C4-2B (cell line): ENCODE results near the gene SIK3.

Source experiments
- H3K27ac ChIP-seq: fragments of 450-650 bp; 2 replicates; pipeline ENCODE4 v1.5.1; 2017
- ZFX ChIP-seq: fragments of 450-650 bp; IDR thresholded peaks from 2 replicates; pipeline ENCODE4 v1.6.1; 2017
- TF ChIP-seq, protein P1 (sequence below): fragments of 450-650 bp; conservative IDR thresholded peaks from 2 replicates; pipeline ENCODE4 v1.5.1; 2017; ENCODE audit warnings: mild to moderate bottlenecking

The SIK3 gene

DNA sequence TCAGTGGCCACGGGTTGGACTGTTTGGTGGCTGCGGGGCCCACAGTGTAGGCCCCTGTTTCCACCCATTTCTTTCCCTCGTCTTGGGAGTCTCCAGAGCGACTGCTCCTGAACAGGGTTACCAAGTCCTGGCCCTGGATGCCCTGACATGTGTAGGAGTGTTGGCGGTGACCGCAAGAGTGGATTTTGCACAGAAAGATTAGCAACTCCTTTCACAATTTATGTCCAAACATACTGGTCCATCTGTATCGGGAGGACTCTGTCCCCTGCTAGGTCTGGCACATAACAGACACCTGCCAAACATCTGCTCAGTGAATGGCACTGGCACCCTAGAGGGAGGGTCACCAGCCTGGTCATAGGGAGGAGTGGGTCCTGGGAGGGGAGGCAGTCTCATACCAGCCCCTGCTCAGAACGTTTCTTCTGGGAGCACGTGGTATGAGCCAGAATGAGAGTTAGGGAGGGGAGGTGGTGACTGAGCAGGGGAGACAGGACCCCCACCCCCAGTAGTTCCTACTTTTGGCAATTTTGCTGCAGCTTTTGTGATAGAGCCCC is 257.4 kb downstream of the SIK3 start:
- no peak for TF ChIP-seq ZFX
- TF ChIP-seq, protein P1, sequence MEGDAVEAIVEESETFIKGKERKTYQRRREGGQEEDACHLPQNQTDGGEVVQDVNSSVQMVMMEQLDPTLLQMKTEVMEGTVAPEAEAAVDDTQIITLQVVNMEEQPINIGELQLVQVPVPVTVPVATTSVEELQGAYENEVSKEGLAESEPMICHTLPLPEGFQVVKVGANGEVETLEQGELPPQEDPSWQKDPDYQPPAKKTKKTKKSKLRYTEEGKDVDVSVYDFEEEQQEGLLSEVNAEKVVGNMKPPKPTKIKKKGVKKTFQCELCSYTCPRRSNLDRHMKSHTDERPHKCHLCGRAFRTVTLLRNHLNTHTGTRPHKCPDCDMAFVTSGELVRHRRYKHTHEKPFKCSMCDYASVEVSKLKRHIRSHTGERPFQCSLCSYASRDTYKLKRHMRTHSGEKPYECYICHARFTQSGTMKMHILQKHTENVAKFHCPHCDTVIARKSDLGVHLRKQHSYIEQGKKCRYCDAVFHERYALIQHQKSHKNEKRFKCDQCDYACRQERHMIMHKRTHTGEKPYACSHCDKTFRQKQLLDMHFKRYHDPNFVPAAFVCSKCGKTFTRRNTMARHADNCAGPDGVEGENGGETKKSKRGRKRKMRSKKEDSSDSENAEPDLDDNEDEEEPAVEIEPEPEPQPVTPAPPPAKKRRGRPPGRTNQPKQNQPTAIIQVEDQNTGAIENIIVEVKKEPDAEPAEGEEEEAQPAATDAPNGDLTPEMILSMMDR: no peak
- no peak overlapping the region for H3K27ac ChIP-seq

DNA sequence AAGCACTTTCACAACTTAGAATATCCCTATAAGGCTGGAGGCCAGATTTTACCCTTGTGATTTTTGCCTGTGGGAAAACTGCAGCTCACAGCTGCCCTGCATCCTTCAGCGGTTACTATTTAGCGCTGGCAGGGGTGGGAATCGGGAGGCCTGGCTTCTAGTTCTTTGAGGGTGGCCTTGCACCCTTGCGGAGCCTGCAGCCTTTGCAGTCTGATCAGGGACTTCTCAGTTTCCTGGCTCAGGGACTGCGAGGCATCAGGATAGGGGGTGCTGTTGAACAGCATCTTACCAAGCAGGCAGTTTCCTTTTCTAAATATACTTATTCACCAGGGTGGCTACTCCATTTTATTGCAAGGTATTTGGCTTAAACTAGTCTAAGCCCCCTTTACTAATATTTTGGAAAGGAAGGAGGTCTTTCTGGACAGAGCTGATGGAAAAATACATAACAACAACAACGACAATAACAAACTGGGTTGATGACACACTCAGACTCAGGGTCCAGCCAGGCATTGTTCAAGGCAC is 257.9 kb downstream of the SIK3 start:
- H3K27ac ChIP-seq: no peak overlapping the region
- TF ChIP-seq, protein P1: no peak
- TF ChIP-seq ZFX: no peak

GRCh38 chr11:116838321-116839084 is 259.7 kb downstream of the SIK3 start:
- H3K27ac ChIP-seq: no peak overlapping the region
- TF ChIP-seq, protein P1: no peak
- no peak for TF ChIP-seq ZFX

GRCh38 chr11:116837231-116838091 is 260.8 kb downstream of the SIK3 start, which contains the start of gene APOA1:
Gene APOA1, minus strand, starts transcription at chr11:116837622. Its CDS starts 235 bp downstream, at chr11:116837387.
- TF ChIP-seq, protein P1: no peak
- no peak for TF ChIP-seq ZFX
- peak within 1 kb of the TSS; percentile 63 for H3K27ac ChIP-seq

- no peak for TF ChIP-seq ZFX
- TF ChIP-seq, protein P1: no peak
- peak overlapping the region; percentile 63; the same call in 1 of the 2 replicates for H3K27ac ChIP-seq
Observed at GRCh38 chr11:116836632-116836991, 261.6 kb downstream of the SIK3 start.

DNA sequence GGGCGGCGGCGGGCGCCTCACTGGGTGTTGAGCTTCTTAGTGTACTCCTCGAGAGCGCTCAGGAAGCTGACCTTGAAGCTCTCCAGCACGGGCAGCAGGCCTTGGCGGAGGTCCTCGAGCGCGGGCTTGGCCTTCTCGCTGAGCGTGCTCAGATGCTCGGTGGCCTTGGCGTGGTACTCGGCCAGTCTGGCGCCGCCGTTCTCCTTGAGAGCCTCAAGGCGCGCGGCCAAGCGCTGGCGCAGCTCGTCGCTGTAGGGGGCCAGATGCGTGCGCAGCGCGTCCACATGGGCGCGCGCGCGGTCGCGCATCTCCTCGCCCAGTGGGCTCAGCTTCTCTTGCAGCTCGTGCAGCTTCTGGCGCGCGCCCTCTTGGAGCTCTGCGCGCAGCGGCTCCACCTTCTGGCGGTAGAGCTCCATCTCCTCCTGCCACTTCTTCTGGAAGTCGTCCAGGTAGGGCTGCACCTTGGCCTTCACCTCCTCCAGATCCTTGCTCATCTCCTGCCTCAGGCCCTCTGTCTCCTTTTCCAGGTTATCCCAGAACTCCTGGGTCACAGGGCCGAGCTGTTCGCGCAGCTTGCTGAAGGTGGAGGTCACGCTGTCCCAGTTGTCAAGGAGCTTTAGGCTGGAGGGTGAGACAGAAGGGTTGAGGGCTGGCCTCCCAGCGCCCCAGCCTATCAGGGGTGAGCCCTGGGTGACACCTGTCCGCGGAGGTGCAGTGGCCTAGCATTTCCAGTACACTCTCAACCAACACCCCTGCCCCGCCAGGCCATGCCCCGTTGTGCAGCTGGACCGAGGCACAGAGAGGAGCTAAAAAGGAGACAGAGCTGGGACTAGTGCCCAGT is 262.2 kb downstream of the SIK3 start:
- H3K27ac ChIP-seq: peak overlapping the region; percentile 63
- TF ChIP-seq ZFX: peak; percentile 61; the same call in 1 of the 2 replicates
- TF ChIP-seq, protein P1: peak; percentile 89
